HG02884 (cell line): ENCODE measurements around the gene GJB4.
"Not testable (repeated sequence)": the region's sequence is repeated elsewhere in the genome, so short reads cannot be mapped to it uniquely, and the experiment has no call there.

ENCODE experiments used
- ATAC-seq: cut with Tn5 transposase; IDR thresholded peaks from one replicate; pipeline ENCODE4 v1.9.1; 2021; ENCODE audit warnings: mild to moderate bottlenecking, moderate library complexity; ENCODE audit not compliant: unreplicated experiment

Gene GJB4

GRCh38 chr1:34759503-34760357 is at the start of gene GJB4:
Gene GJB4, plus strand, starts transcription at chr1:34759740. Its CDS starts 1,515 bp downstream, at chr1:34761255.
- no peak for ATAC-seq

- ATAC-seq, result no peak
These were observed 48.7 kb upstream of the GJB4 start for GRCh38 chr1:34710812-34711211.

GRCh38 chr1:34711485-34711884 is 48.1 kb upstream of the GJB4 start:
- no peak for ATAC-seq

GRCh38 chr1:34712007-34712688 is 47.4 kb upstream of the GJB4 start:
- no peak for ATAC-seq

- ATAC-seq, result no peak
These were observed 46.1 kb upstream of the GJB4 start for GRCh38 chr1:34713443-34713842.

GRCh38 chr1:34714386-34714785 is 45.2 kb upstream of the GJB4 start:
- ATAC-seq, result no peak

- no peak for ATAC-seq
These were observed 44.4 kb upstream of the GJB4 start for GRCh38 chr1:34715139-34715538.

GRCh38 chr1:34721241-34721640 is 38.3 kb upstream of the GJB4 start:
- ATAC-seq, result no peak

GRCh38 chr1:34721646-34722355 is 37.7 kb upstream of the GJB4 start:
- no peak for ATAC-seq

- no peak for ATAC-seq
These were observed 32.7 kb upstream of the GJB4 start for GRCh38 chr1:34726861-34727260.

- ATAC-seq, result no peak
These were observed 29.1 kb upstream of the GJB4 start for GRCh38 chr1:34730485-34730884.

- not testable (repeated sequence) for ATAC-seq
These were observed 26.7 kb upstream of the GJB4 start for GRCh38 chr1:34732831-34733230.

GRCh38 chr1:34736692-34737091 is 22.8 kb upstream of the GJB4 start:
- ATAC-seq, result no peak

GRCh38 chr1:34737236-34737635 is 22.3 kb upstream of the GJB4 start:
- ATAC-seq, result not testable (repeated sequence)

- no peak for ATAC-seq
These were observed 19.9 kb upstream of the GJB4 start for GRCh38 chr1:34739613-34740012.

- ATAC-seq, result no peak
These were observed 19.2 kb upstream of the GJB4 start for GRCh38 chr1:34740161-34740868.

- ATAC-seq, result no peak
These were observed 16.8 kb upstream of the GJB4 start for GRCh38 chr1:34742667-34743270.

- ATAC-seq, result no peak
These were observed 15.8 kb upstream of the GJB4 start for GRCh38 chr1:34743775-34744174.

- ATAC-seq, result no peak
These were observed 14.7 kb upstream of the GJB4 start for GRCh38 chr1:34744851-34745250.

- no peak for ATAC-seq
These were observed 13.9 kb upstream of the GJB4 start for GRCh38 chr1:34745666-34746065.

- ATAC-seq, result no peak
These were observed 13.4 kb upstream of the GJB4 start for GRCh38 chr1:34746101-34746500.
